Erythroblast (primary cell): ENCODE data around the gene DMTF1.

ENCODE experiments used
- GATA1 ChIP-seq: IDR thresholded peaks from 2 replicates; pipeline ENCODE4 v1.6.1; 2011; ENCODE audit warnings: low read depth, mild to moderate bottlenecking, control low read depth, low read length, moderate library complexity
- POLR2A ChIP-seq: IDR thresholded peaks from 2 replicates; pipeline ENCODE4 v1.6.1; 2011; ENCODE audit warnings: mild to moderate bottlenecking, low read length

- TF ChIP-seq POLR2A (no peak), GATA1 (no peak)
Measured at GRCh38 chr7:87223666-87224065, 71.4 kb downstream of the DMTF1 start.
